Right cardiac atrium (tissue), 5 donors: Measurements from ENCODE around the gene TTC5. TPM values are rescaled to one million over a fixed set of nuclear protein-coding genes. Genes with fewer than 3 reads are reported as not detected.
A peak's percentile ranks its signal among the peaks of the same experiment; 100 is the strongest.
"Not testable (repeated sequence)": the region's sequence is repeated elsewhere in the genome, so short reads cannot be mapped to it uniquely, and the experiment has no call there.

Experiments used
- ATAC-seq, 2 donors: fragments of 200-7000 bp; cut with Tn5 transposase; one replicate each; pipeline versions ENCODE4 v1.8.0 to v1.9.1; 2020; ENCODE audit warnings: moderate library complexity in 2 of 2, mild to moderate bottlenecking in 1 of 2
- DNase-seq, 3 donors: peaks; one replicate each; pipeline ENCODE4 v3.0.0-alpha.2; 2020
- H3K27ac ChIP-seq: one replicate; pipeline ENCODE4 v1.5.1; 2013; ENCODE audit warnings: mild to moderate bottlenecking, low read length, control low read depth, moderate library complexity
- H3K27me3 ChIP-seq: one replicate; pipeline ENCODE4 v1.6.1; 2013; ENCODE audit not compliant: control insufficient read depth, insufficient read depth
- H3K4me1 ChIP-seq: one replicate; pipeline ENCODE4 v1.6.1; 2013; ENCODE audit warnings: low read length; ENCODE audit not compliant: control insufficient read depth, insufficient read depth
- H3K4me3 ChIP-seq: one replicate; pipeline ENCODE4 v1.5.1; 2013; ENCODE audit warnings: low read length, control low read depth
- H3K9me3 ChIP-seq: one replicate; pipeline ENCODE4 v1.6.1; 2013; ENCODE audit warnings: low read length; ENCODE audit not compliant: control insufficient read depth
- WGBS: extraction: QIAGEN DNeasy Blood & Tissue Kit; methylation state at CpG from one replicate; pipeline ENCODE4 v1.1.7; 2013; 5-methylcytosine and 5-hydroxymethylcytosine counted together
- intact Hi-C, 4 donors: fragments of 100-400 bp; cut with DNase I; formaldehyde crosslinking; loops; one replicate each; pipeline versions ENCODE4 v1.11.0 to v1.14.0; 2022 to 2023
- polyA plus RNA-seq: library from polyadenylated mRNA; stranded (reverse); fragments of 200-250 nt; gene quantifications from one replicate; pipeline ENCODE4 v1.2.3, GENCODE V29; 2013
- total RNA-seq, 4 donors: library from RNA; stranded (reverse); fragmentation: NEBNext Ultra II Directional; extraction: Animal tissue kit (Norgen Biotek cat#: 25700); gene quantifications; one replicate each; pipeline ENCODE4 v1.2.1, GENCODE V29; 2021
- donor health status: healthy with polysubstance abuse.
- donor health status: DM: no; HTN: yes; CAD: no.
- donor health status: DM: no; HTN: no; CAD: no.
- donor health status: DM: no; HTN: yes; CAD: no; lungs with severe emphysema.
- donor health status: DM: yes; HTN: yes; CAD: no.

The TTC5 gene
- total and polyA plus RNA-seq, 5 donors = 4.5 to 12.0 (median 8.3) TPM

DNA sequence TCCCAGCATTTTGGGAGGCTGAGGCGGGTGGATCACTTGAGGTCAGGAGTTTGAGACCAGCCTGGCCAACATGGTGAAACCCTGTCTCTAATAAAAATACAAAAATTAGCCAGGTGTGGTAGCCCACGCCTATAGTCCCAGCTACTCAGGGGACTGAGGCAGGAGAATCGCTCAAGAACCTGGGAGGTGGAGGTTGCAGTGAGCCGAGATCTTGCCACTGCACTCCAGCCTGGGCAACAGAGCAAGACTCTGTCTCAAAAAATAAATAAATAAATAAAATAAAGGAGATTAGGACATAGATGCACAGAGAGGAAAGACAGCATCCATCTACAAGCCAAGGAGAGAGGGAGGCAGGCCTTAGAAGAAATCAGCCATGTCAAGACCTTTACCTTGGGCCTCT lies 35.3 kb upstream of the TTC5 start:
- H3K9me3 ChIP-seq, H3K27ac ChIP-seq, DNase-seq, H3K27me3 ChIP-seq, ATAC-seq, H3K4me3 ChIP-seq, H3K4me1 ChIP-seq: not testable (repeated sequence)
- intact Hi-C loops = loop anchor here in 2 of 4 donors (5.0 to 10.0 kb wide), 4 partner anchors 114 to 341 kb away; partner anchors contain the start of genes RNASE4 (in 2 of the 2), APEX1 (in 1 of the 2) and OSGEP (in 1 of the 2)
- 96% methylated on average over 4 of the region's 4 CpGs for WGBS

DNA sequence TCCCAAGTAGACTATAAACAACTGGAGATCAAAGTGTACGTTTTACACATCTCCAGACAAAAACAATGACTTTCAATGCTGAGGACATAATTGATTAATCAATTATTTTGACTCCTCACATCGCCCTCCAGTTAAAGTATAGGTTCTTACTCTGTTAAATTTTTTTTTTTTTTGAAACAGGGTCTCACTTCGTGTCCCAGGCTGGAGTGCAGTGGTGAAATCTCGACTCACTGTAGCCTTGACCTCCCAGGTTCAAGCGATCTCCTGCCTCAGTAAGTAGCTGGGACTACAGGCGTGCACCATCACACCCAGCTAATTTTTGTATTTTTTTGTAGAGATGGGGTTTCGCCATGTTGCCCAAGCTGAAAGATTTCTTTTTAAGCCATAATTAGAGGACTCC lies 28.3 kb upstream of the TTC5 start:
- Histone ChIP-seq H3K27ac (no peak overlapping the region), H3K27me3 (no peaks in the 10 kb centered on the region), H3K4me3 (no peak overlapping the region), H3K4me1 (no peaks in the 10 kb centered on the region), H3K9me3 (no peaks in the 10 kb centered on the region)
- DNase-seq (no peak), ATAC-seq (no peak)
- intact Hi-C loops = loop anchor here in 1 of 4 donors (5.0 kb wide), 1 partner anchor 348 kb away; the partner anchor contains the start of gene RNASE4
- WGBS = 78% methylated on average over 7 of the region's 7 CpGs

DNA sequence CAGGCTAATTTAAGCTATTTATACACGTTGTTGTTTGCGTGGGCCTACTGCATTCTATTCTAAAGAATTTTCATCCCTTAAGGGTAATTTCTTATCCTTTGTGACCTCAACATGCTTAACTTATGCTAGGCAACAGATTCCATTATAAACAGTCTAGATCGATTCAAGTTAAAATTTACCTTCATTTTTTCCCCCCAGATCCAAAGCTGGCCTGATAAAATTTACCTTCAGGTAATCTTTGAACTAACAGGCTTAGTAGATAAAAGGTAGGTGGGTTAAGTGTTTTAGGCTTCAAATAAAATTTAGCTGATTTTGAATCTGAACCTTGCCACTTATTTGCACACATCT lies 27.7 kb upstream of the TTC5 start:
- no peaks in the 10 kb centered on the region for H3K4me1 ChIP-seq
- intact Hi-C loops = loop anchor here in 1 of 4 donors (5.0 kb wide), 1 partner anchor 349 kb away; the partner anchor contains the start of gene RNASE4
- WGBS = 9% methylated on average over 3 of the region's 3 CpGs

DNA sequence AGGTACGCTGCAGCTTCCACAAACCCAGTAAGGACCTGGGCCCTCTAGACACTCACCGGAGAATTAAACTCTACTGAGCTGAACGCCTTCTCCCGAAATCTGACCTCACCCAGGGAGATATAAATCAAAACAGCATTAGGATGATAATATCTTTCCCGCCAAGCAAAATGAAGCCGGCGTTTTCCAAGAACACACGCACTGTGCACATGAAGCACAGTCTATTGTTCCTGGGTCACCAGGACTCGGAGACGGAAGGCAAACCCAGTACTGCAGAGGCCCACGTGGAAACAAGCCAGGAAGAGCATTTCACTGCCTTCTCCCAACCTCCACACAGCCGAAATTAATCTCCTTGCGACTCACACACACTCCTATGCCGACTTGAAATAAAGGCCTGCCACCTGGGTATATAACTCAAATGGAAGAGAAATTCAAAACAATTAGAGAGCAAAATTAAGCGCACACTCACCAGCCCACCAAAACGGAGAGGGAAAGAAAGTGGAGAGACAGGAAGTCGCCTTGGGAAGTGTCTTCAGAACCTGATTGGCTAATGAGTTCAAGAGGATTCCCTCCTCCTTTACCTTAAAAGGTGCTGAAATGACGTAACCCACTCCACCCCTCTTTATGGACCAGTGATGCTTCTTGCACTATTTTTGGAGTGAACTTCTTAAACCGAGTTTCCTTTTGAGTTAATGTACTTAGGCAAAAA lies 27.2 kb upstream of the TTC5 start, which contains the start of gene CCNB1IP1:
CCNB1IP1 (minus strand) TSS at position 492 of the 706 bp plus-strand sequence. CDS start 16,756 bp downstream, outside the sequence.
- no peaks in the 10 kb centered on the region for H3K4me1 ChIP-seq
- peak within 1 kb of the TSS; percentile 91 for H3K4me3 ChIP-seq
- peak within 1 kb of the TSS; percentile 96 for H3K27ac ChIP-seq
- H3K9me3 ChIP-seq = no peaks in the 10 kb centered on the region
- under 1% methylated on average over 19 of the region's 19 CpGs for WGBS
- no peaks in the 10 kb centered on the region for H3K27me3 ChIP-seq
- intact Hi-C loops = loop anchor here in 1 of 4 donors (5.0 kb wide), 1 partner anchor 349 kb away; the partner anchor contains the start of gene RNASE4
- peak; percentile 46 to 71 (median 56) for DNase-seq
- ATAC-seq = peak; percentile 99

More for the DNA sequence above, 27.7 kb upstream of the TTC5 start:
- no peaks in the 10 kb centered on the region for H3K27me3 ChIP-seq
- no peaks in the 10 kb centered on the region for H3K9me3 ChIP-seq
- H3K4me3 ChIP-seq = peak overlapping the region; percentile 91
- ATAC-seq (no peak), DNase-seq (no peak)
- H3K27ac ChIP-seq = no peak overlapping the region

DNA sequence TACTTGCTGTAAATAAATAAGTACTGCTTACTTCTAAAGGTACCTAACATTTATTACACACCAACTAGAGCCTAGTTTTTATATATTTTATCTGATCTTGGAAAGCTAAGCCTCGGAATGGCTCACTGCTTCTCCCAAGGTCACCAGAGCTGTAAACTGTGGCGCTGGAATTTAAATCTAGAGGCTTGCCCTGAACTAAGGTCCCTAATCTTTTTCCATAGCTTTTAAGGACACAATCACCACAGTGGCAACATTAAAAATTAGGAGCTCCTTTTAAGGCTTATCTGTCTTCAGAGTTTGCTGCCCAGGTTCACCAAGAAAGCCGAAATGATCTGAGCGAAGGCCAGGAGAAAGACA lies 26.7 kb upstream of the TTC5 start:
- Histone ChIP-seq H3K4me3 (peak overlapping the region; percentile 91), H3K4me1 (no peaks in the 10 kb centered on the region), H3K27me3 (no peaks in the 10 kb centered on the region), H3K27ac (peak overlapping the region; percentile 96), H3K9me3 (no peaks in the 10 kb centered on the region)
- DNase-seq (no peak), ATAC-seq (peak; percentile 34 to 60)
- WGBS = 8% methylated on average over 4 of the region's 4 CpGs
- intact Hi-C loops = loop anchor here in 1 of 4 donors (5.0 kb wide), 1 partner anchor 350 kb away; the partner anchor contains the start of gene RNASE4

DNA sequence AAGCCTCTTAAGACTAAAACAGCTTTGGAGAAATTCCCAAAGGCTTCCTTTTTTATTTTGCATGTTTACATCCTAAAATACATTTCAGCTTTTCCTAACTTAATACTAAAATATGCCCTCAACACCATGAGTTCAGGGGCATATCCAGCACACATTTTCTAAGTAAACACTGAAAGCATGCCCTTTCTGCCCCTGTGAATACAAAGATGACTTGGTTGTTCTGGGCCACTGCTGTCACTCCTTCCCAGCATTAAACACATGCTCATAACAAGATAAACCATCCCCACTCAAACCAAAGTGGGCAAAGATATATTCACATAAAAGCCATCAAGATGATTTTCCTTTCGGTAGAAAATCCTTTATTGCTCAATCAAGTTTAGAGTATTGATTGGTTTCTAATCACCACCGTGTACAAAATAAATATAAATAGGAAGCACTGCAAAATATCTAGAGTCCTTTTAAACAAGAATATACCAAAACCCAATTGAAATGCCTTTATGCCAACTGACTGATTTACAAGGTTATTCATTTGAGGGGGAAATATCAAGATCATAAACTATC lies 25.4 kb upstream of the TTC5 start:
- Histone ChIP-seq H3K9me3 (no peaks in the 10 kb centered on the region), H3K4me1 (no peaks in the 10 kb centered on the region), H3K4me3 (no peak overlapping the region), H3K27ac (no peak overlapping the region), H3K27me3 (no peaks in the 10 kb centered on the region)
- DNase-seq (no peak), ATAC-seq (no peak)
- 73% methylated on average over 2 of the region's 2 CpGs for WGBS
- intact Hi-C loops = loop anchor here in 1 of 4 donors (5.0 kb wide), 1 partner anchor 351 kb away; the partner anchor contains the start of gene RNASE4

DNA sequence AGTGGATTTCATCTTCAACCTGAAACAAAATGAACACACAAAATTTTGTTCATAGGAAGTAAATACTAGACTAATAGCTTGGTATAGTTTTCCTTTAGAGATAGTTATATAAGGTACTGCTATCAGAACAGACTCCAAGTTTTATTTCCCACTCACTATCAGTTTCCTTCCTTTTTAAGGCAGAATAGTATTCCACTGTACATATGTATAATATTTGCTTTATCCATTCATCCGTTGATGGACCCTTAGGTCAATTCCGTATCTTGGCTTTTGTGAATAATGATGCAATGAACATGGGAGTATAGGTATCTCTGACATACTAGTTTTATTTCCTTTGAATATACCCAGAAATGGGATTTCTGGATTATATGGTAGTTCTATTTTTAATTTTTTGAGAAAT lies 23.6 kb upstream of the TTC5 start:
- H3K4me3 ChIP-seq = no peak overlapping the region

DNA sequence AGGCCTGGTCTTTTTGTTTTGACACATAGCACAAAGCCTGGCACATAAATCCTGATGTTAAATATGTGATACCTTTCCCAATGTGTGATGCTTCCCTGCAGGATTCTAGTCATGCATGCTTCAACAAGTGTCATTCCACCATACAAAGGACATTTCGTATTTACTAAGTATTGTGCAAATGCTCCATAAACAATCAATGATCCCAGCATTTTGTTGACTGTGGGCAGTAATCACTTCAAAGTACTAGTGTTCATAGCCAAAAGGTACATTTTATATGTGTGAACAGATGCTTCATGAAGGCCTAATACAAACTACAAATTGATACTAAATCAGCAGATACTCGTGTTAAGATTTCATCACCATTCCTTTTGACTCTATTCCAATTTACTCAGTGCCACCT lies 23.0 kb upstream of the TTC5 start:
- Histone ChIP-seq H3K27me3 (no peaks in the 10 kb centered on the region), H3K9me3 (no peaks in the 10 kb centered on the region), H3K4me1 (no peaks in the 10 kb centered on the region), H3K4me3 (no peak overlapping the region), H3K27ac (no peak overlapping the region)
- ATAC-seq (no peak), DNase-seq (no peak)
- intact Hi-C loops = loop anchor here in 2 of 4 donors (5.0 to 10.0 kb wide), 2 partner anchors 276 to 284 kb away; no protein-coding TSS in a partner anchor
- whole genome bisulfite sequencing = 39% methylated on average over 2 of the region's 2 CpGs

More for the DNA sequence above, 23.6 kb upstream of the TTC5 start:
- H3K4me1 ChIP-seq = no peaks in the 10 kb centered on the region
- H3K27ac ChIP-seq = no peak overlapping the region
- intact Hi-C loops = loop anchor here in 2 of 4 donors (5.0 to 10.0 kb wide), 2 partner anchors 275 to 283 kb away; no protein-coding TSS in a partner anchor
- H3K9me3 ChIP-seq = no peaks in the 10 kb centered on the region
- 42% methylated on average over 2 of the region's 2 CpGs for WGBS
- no peaks in the 10 kb centered on the region for H3K27me3 ChIP-seq
- ATAC-seq = no peak
- no peak for DNase-seq

DNA sequence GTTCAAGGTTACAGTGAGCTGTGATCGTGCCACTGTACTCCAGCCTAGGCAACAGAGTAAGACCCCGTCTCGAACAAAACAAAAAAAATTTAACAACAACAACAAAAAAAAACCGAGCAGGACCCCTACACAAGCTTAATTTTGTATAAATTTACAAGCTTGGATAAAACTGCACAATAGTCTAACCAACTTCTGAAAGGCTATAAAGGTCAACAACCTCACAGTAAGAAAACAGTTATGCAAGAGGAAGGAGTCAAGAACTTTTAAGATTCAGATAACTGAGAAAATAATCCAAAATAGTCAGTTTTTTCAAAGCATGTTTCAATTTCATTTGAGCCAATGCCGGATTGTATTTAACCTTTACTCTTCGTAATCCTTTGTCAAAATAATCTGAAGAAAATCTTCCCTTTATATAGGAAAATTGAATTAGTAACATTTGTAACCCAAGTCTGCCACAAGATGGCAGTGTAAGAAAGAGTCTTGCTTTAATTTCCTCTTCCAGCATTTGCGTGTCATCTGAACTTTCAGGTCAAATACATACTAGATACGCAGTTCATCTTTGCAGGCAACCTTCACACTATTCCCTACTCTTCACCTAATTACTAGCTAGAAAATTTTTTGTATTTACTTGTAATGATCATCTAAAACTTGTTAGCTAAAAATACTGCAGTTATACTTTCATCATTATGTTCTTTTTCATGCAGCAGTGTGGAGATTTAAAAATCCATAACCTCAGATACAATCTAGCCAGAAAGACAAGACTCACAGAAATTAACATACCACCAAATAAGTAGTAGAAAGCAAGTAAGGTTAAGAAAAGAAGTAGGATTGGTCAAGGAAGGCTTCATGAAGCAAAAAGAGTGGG lies 21.5 kb upstream of the TTC5 start:
- Histone ChIP-seq H3K9me3 (no peaks in the 10 kb centered on the region), H3K4me1 (no peaks in the 10 kb centered on the region), H3K4me3 (peak overlapping the region; percentile 5), H3K27me3 (no peaks in the 10 kb centered on the region), H3K27ac (no peak overlapping the region)
- intact Hi-C loops = loop anchor here in 2 of 4 donors (5.0 to 10.0 kb wide), 2 partner anchors 278 to 285 kb away; no protein-coding TSS in a partner anchor
- 43% methylated on average over 8 of the region's 8 CpGs for WGBS
- ATAC-seq (peak; percentile 47 to 59), DNase-seq (no peak)

DNA sequence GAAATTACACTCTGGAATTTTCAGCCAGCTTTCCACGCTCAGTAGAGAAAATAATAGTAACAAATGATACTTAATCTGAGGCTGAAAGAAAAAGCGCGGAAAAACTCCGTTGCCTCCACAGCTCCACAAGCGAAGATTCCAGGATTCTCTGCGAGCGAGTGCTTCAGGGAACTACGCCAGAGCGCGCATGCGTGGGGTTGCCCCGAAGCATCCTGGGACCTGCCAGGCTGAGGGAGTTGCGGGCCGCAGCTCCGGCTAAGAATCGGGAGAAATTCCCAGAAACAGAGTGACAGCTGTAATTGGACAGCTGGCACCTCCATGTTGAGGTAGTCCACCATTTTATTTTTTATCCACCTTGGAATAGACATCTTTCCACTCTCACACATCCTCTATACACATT lies 12.0 kb upstream of the TTC5 start:
- intact Hi-C loops = no loop called here
- Histone ChIP-seq H3K9me3 (no peaks in the 10 kb centered on the region), H3K27me3 (no peaks in the 10 kb centered on the region), H3K4me3 (no peak overlapping the region), H3K27ac (no peak overlapping the region), H3K4me1 (no peaks in the 10 kb centered on the region)
- DNase-seq = no peak
- no peak for ATAC-seq
- 92% methylated on average over 16 of the region's 16 CpGs for WGBS
